ENCODE data around the gene ADCY6.

ADCY6 gene

GRCh38 chr12:48783432-48783831 lies 5.5 kb downstream of the ADCY6 start:
- no peak for DNase-seq (ENCODE audit: low read depth in 2 of 2)

GRCh38 chr12:48782457-48783395 lies 6.2 kb downstream of the ADCY6 start:
- DNase-seq (ENCODE audit: low read depth in 2 of 2): no peak

GRCh38 chr12:48781750-48782456 lies 7.0 kb downstream of the ADCY6 start:
- no peak for DNase-seq (ENCODE audit: low read depth in 2 of 2)

GRCh38 chr12:48780381-48781025 lies 8.4 kb downstream of the ADCY6 start:
- DNase-seq (ENCODE audit: low read depth in 2 of 2): no peak

GRCh38 chr12:48779869-48780268 lies 9.0 kb downstream of the ADCY6 start:
- no peak for DNase-seq (ENCODE audit: low read depth in 2 of 2)

GRCh38 chr12:48777501-48778400 lies 11.1 kb downstream of the ADCY6 start:
- no peak for DNase-seq (ENCODE audit: low read depth in 2 of 2)

- no peak for DNase-seq (ENCODE audit: low read depth in 2 of 2)
Measured at GRCh38 chr12:48776956-48777355, 11.9 kb downstream of the ADCY6 start.

GRCh38 chr12:48775991-48776649 lies 12.8 kb downstream of the ADCY6 start:
- DNase-seq (ENCODE audit: low read depth in 2 of 2): no peak

GRCh38 chr12:48775299-48775698 lies 13.6 kb downstream of the ADCY6 start:
- no peak for DNase-seq (ENCODE audit: low read depth in 2 of 2)

- DNase-seq (ENCODE audit: low read depth in 2 of 2): no peak
Measured at GRCh38 chr12:48774516-48774915, 14.4 kb downstream of the ADCY6 start.

- no peak for DNase-seq (ENCODE audit: low read depth in 2 of 2)
Measured at GRCh38 chr12:48773686-48774085, 15.2 kb downstream of the ADCY6 start.

GRCh38 chr12:48771588-48772112 lies 17.2 kb downstream of the ADCY6 start:
- no peak for DNase-seq (ENCODE audit: low read depth in 2 of 2)

- no peak for DNase-seq (ENCODE audit: low read depth in 2 of 2)
Measured at GRCh38 chr12:48770756-48771155, 18.1 kb downstream of the ADCY6 start.

- no peak for DNase-seq (ENCODE audit: low read depth in 2 of 2)
Measured at GRCh38 chr12:48768736-48769135, 20.2 kb downstream of the ADCY6 start.

GRCh38 chr12:48768147-48768546 lies 20.7 kb downstream of the ADCY6 start:
- no peak for DNase-seq (ENCODE audit: low read depth in 2 of 2)

GRCh38 chr12:48767521-48767920 lies 21.4 kb downstream of the ADCY6 start:
- no peak for DNase-seq (ENCODE audit: low read depth in 2 of 2)

- no peak for DNase-seq (ENCODE audit: low read depth in 2 of 2)
Measured at GRCh38 chr12:48767047-48767446, 21.8 kb downstream of the ADCY6 start.

GRCh38 chr12:48765753-48766162 lies 23.1 kb downstream of the ADCY6 start:
- no peak for DNase-seq (ENCODE audit: low read depth in 2 of 2)

GRCh38 chr12:48764521-48764920 lies 24.4 kb downstream of the ADCY6 start:
- DNase-seq (ENCODE audit: low read depth in 2 of 2): no peak

GRCh38 chr12:48758737-48759136 lies 30.2 kb downstream of the ADCY6 start:
- DNase-seq (ENCODE audit: low read depth in 2 of 2): no peak

GRCh38 chr12:48758186-48758585 lies 30.7 kb downstream of the ADCY6 start:
- no peak for DNase-seq (ENCODE audit: low read depth in 2 of 2)

Measured in stimulated activated CD8-positive, alpha-beta memory T cell treated with anti-CD3 and anti-CD28 coated beads, Interleukin-15, amount 100 ng/mL, for 4 hours (primary cell).